ENCODE measurements around the gene NAPA.

GRCh38 chr19:47438793-47439220 lies 76.1 kb downstream of the NAPA start:
- no peak for TF ChIP-seq CTCF (IDR thresholded peaks at IDR 0.05; ENCODE audit: insufficient read depth, low read length)
- no peak for TF ChIP-seq POLR2AphosphoS5 (IDR thresholded peaks at IDR 0.05; ENCODE audit: low read depth)
- TF ChIP-seq GABPA (IDR thresholded peaks at IDR 0.05; ENCODE audit: low read depth) = no peak
